ENCODE data around the gene ADAMTS17. TPM values are rescaled to one million over a fixed set of nuclear protein-coding genes. Genes with fewer than 3 reads are reported as not detected.

The ADAMTS17 gene
- total RNA-seq, 1 donor from 2014 or later, result 12.4 TPM

DNA sequence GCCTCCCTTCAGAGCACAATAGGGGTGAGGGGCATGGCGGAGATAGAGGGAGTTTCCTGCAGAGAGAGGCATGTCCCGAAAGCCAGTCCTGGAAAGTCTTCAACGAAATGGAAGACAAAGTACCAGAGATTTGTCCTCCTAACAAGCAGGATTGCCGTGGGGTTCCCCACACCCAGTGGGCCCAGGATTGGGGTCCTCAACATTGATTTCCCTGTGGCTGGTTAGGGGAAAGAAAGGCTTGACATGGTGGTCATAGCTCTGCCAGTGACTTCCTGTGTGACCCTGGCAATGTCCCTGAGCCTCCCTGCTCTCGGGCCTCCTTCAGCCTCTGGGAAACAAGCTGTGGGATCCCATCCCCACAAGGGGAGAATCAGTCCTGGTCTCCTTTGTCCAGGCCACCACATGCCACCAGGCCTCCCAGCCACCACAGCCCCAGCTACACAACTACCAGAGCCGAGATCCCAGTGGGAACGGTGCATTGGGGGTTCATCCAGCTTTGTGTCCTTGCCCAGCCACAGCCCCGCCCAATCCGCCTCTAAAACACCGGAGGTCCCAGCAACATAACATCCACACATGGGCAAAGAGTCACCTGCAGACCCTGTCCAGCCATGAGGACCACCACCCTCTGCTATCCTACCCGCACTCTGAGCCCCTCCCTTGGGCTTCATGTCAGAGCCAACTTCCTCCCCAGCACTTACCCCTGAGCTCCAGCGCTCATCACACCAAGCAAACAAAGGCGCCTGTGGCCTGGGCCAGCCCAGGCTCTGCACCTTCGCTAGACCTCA, 63.0 kb downstream of the ADAMTS17 start:
- no peak for DNase-seq

DNA sequence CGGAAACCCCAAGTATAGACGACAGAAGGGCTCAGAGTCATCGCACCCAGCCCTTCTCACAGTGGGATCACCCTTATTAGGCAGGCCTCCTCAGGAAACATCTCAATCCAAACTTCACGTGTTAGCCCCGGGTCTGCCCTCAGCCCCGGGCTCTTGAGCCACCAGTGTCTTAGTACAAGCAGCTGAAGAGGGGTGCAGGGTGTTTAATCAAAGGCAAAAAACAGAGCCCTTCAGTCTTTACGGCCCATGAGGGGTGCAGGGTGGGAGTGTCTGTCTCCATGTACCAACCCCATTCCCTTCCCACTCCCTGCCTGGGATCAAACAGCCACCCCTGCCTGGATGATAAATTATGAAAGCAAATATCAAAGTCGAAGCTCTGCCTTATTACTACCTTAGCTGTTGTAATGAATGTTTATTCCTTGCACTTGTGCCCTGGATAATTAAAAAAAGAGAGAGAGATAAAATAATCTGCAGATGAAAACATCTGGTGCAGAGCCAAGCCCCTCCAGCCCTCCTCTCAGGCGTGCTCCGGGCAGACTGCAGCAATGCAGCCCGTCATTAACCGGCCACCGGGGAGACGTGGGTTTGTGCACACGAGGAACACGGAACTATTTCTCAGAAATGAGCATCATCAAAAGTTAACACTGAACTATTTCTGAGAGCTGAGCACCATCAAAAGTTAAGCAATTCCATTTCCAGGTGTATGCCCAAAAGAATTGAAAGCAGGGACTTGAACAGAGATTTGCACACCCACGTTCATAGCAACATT, 64.5 kb downstream of the ADAMTS17 start:
- DNase-seq, result no peak

DNA sequence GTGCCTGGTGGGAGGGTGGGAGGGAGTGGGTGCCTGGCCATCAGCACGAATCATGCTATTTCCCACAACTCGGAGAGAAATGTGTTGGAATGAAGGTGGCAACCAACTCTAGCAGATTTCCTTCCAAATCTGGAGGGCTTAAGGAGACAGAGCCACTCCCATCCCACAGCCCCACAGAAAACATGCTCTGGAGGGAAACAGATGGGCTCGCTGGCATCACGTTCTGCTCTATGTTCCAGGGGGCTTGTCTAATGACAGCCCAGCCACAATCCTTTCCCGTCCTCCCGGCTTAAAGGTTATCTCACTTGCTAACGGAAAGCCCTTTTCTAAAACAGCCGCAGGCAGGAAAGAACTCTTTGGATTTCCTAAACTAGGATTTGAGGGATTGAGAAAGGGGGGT, 65.3 kb downstream of the ADAMTS17 start:
- peak; percentile 80 for DNase-seq

DNA sequence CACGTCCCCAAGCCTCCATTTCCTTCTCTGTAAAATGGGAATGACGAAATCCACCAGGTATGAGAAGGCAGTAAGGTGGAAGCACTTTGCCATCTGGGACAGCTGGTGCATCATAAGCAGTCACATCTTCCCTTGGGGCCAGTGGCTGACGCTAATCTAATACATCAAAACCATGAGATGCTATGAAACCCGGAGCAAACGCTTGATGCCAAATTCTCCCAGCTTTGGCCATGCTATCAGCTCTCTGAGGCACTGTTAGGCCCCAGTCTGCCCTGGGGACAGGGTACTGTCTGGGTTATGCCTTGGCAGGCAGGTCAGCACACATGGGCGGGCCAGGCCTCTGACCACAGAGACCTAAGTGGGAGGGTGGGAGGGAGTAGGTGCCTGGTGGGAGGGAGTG, 66.1 kb downstream of the ADAMTS17 start:
- no peak for DNase-seq

DNA sequence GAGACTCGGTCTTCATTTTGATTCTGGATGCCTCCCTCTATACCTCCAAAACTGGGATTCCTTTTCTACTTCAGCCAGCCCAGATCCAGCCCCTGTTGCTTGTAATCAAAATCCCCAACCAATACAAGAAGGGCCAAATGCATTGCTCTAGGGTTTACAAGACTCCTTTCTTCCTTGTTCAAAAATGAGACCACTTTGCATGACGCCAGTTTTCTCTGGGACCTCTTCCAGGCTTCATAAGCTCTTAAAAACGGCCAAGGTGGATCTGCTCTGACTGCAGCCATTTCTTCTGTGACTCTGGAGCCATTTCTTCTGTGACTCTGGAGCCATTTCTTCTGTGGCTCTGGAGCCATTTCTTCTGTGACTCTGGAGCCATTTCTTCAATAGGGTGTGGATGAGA, 71.9 kb downstream of the ADAMTS17 start:
- DNase-seq, result no peak

DNA sequence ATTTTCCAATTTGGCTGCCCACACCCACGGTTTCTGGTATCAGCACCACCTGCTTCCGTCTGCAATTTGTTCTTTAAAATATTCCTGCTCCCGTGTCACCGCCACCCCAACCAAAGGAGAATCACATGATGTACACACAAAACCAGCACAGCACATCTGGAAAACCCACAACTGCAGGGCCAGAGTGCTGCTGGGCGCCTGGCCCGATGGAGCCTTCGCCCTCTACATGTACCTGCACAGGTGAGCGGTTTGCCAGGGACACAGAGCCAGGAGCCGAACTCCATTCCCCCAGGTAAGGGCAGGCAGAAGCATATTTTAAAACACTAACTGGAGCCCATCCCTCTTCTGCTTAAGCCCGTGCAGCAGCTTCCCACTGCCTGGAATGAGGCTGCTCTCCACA, 75.6 kb downstream of the ADAMTS17 start:
- no peak for DNase-seq

DNA sequence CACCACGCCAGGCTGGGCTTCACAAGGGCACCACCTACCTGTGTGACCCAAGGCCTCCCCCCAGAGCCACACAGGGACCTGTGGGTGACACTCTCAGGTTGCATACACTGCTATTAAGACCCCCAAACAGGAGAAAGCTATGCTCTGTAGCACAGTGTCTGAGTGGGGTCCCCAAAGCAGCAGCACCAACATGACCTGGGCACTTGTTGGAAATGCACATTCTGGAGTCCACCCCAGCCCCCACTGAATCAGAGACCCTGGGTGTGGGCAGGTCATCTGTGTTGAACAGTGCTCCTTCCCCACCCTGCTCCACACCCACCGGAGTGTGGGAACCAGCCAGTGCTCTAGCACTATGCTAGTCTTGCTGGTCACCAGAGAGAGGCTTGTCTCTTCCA, 76.1 kb downstream of the ADAMTS17 start:
- no peak for DNase-seq

DNA sequence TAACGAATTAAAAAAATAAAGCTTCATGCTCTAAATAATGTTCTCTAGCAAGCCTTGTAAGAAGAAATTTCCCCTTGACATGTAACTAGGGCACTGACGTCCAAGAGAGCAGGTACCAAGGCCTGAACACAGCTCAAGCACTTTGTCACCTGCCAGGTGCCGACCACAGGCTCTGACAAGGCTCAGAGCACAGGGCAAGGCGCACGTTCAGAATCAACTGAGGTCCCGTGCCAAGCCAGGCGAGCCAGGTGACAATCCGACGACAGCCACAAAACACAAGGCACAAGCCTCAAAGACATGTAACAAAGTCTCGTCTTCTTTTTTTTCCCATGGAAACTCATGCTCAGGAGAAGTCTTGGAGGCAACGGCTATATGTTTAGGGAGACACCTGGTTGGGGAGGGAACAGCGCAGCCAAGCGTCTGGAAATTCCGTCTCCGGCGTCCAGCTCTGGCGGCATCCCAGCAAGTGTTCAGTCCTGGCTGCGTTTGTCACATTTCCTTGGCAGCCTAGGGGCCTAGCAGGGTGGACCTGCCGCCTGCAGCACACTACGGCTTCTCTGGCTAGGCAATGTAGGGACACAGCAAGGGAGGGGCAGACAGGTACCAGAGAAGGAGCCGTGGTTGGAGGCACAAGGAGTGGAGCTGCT, 76.7 kb downstream of the ADAMTS17 start:
- DNase-seq, result peak; percentile 58

DNA sequence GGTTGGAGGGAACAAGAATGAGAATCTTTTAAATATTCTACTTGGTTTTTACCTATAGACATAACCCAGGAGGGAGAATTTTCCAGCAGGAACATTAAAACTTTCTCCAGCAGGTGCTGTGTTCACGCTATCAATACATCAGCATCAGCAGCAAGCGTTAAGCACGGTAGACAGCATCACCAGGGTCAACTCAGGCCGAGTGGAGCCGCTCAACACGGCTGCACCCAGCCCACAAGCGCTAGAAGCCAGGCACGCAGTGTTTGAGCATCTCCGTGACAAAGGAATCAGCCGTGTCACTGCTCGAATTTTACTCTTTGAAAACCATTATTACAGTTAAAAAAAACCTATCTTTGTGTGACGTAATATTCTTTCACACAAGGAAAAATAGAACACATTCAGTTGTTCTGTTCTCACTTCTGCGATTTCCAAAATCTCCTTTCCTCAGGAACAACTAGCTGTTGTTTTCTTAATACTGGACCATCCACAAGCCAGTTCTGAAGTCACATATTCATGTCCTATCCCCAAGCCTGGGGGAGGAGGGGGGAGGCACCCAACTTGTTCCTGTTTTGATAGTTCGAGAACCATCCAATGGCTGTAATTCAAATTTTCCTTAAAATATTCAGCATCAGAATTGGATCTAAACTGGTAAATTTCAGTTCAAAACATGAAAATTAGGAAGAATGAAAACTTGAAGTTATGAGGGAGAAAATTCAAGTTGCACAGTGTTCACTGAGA, 77.9 kb downstream of the ADAMTS17 start:
- no peak for DNase-seq

DNA sequence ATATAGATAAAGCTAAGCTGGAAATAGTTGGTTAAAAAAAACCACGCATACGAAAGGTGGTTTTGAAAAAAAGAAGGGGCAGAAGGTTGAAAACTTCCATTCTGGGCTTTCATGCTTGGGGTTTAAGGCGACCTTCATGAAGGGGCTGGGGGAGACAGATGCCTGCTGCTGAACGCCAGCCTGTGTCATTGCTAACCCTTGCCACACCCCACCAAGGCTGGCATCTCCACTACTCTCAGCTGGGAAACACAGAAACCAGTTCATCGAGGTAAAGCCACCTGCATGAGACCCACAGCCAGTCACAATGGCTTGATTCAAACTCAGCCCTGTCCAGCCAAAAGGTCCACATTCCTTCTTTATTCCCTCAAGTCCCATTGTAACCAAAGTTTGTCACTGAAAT, 78.7 kb downstream of the ADAMTS17 start:
- DNase-seq, result no peak

DNA sequence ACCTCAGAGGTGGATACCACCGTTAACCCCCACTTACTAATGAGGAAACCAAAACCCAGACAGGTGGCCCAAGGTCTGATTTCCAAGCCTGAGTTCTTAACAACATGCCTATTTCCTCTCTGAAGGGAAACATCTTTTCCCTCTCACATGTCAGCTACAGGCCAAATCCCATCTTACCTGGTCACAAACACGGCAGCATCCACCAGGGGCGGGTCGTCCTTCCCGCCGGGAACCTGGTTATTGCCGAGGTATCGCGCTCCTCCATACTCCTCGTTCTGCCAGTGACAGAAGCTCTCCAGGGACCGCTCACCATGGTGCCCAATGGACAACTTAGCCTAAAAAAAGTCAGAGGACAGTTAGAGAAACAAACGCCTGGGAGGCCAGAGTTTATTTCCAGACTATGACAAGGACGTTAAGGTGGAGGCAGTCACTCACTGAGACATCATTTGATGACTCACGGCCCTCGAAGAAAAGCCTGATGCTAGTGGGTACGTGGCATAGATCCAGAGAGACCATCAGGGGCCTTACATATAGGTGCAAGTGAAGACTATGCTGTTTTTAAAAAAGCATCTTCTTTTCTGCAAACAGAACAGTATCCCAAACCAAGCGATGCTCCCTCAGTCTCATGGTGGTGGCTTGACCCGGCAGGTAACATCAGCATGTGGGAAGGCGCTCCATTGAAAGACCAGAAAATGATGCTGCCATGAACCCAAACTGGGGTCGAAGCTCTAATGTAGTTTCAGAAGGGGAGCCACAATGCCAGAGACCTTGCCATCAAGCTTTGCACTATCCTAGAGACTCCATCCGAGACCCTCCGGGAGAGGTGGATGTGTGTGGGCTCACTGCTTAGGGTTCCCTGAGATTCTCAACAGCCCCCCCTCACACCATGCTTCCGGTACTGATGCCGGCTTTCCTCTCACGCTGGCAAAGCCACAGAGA, 80.2 kb downstream of the ADAMTS17 start:
- DNase-seq, result no peak

DNA sequence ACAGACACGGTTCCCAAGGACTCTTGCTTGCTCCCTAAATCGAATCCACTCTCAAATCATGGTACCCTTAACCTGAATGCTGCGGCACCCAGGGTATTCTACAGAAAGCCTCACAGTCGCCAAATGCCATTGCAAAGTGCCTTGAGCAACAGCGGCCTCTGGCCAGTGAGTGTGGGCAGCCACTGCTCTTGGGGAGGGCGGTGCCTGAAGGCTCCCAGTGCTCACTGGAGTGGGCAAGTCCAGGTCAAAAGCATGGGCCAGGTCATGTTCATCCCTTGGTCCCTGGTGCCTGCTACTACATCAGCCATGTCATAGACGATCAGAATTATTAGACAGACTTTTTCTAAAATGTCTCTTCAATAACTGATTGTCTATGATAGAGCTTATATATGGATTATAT, 82.5 kb downstream of the ADAMTS17 start:
- no peak for DNase-seq

DNA sequence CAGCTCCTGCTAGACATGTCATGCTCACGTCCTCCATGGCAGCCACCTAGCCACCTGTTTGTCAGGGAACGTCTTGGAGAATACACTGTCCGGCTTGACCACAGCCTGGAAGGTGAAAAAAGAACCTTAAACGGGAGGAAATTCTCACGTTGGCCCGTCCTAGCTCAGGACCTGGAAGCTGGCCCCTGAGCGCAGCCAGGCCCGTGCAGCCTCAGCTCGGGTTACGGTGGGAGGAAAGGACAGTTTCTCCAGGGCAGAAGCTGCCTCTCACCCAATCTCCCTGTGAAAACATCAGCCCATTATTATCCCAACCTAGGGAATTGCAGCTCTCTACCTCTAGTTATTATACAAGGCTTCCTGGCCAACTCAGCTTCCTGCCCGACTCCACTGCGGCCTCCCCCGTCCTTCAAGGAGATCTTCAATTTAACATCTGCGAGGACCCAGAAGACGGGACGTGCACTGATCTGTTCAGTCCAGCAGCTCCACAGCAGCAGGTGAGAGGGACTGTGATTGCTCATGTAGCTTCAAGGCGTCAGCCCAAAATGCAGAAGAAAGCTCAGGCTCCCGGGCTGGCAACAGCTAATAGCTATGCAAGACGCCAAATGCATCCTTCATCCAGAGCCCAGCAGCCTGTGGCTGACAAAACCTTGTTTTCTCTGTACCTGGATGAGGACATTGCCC, 84.7 kb downstream of the ADAMTS17 start:
- no peak for DNase-seq

DNA sequence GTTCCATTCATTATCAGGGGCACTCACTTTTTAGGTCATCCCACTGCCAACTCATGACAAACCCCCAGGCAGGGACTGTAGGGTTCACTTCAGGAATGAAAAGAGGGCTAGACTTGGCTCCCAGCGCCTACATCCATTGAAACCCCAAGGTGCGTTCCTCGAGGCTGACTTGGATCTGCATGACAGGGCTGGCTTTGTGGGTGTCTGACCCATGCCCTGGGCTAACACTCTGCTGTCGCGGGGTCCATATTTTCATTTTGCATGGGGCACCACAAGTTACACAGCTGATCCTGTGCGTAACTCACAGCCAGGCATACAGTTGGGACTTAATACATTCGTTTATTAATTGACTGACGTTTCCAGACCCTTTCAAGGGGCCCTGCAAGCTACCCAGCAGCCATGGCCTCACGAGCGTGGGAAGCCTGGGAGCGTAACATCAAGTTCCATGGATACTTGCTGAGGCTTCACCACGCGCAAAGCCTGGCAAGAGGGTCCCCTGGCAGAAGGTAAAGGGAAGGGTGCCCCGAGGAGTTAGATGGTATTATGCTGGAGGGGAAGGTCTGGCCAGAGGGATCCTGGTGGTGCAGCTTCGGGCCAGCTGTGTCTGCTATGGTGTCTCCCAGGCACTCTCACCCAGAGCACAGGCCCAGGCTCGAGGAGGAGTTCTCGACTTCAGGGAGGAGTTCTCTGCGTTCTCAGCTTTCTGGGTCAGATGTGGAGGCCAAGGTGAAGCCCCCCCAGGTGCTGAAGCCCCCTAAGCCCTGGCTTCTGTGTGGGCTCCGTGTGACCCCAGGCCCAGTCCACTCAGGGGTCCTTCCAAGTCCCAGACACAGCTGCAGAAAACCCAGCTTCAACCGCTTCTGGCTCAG, 85.4 kb downstream of the ADAMTS17 start:
- DNase-seq, result no peak

DNA sequence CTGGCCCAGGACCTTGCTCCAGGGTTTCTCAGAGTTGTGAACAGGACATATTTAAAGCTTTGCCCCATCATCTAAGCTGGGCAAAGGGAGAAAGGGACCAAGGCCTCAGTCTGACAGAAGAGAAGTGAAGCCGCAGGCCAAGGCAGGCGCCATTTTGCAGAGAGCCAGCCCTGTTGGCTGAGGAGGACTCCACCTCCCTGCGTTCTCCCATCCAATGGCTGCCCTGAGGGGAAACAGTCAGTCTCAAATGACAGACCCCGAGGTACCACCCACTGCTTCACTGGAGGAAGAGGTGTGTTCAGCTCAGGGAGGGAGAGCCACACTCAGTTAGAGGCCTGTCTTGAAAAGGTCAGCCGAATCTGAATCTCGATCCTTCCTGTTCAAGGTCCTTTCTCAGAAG, 86.1 kb downstream of the ADAMTS17 start:
- no peak for DNase-seq

DNA sequence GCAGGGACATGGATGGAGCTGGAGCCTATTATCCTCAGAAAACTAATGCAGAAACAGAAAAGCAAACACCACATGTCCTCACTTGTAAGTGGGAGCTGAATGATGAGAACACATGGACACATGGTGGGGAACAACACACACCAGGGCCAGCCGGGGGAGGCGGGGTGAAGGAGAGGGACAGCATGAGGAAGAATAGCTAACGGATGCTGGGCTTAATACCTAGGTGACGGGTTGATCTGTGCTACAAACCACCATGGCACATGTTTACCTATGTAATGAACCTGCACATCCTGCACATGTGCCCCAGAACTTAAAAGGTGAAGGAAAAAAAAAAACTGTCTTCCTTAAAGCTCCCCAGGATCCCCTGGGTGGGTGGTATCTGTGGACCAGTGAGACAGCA, 87.1 kb downstream of the ADAMTS17 start:
- DNase-seq, result no peak

DNA sequence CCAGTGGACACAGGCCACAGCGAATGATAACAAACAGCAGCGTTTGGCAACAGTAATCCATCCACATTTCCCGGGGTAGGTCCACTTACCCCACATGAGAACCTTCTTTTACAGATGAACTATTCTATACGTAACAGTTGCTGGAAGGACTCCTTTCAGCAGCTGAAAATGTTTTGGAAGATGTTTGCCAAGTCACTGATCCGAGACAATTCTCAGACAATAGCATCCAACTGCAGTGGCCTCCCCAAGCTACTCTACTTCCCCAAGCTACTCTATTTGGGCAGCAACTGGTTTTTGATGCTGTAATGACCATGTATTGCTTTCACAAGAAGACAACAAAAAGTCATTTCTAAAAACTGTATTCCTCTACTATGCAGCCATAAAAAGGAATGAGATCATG, 87.5 kb downstream of the ADAMTS17 start:
- DNase-seq, result peak; percentile 85

DNA sequence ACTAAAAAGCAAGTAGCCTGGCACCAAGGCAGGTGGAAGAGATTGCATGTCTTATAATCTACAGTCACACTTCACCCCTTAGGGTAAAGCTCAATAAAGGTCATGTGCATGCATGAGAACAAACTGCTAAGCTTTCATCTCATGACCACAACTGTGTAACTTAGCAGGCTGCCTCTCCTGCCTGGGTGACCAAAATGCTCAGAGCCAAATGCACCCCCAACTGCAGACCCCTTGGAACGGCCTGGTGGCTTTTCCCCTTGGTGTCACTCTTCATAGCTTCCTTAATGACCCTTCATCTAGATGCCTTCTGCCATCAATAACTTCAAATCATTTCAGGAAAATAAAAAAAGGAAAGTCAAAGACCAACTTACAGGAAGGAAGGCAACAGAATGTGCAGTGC, 88.1 kb downstream of the ADAMTS17 start:
- no peak for DNase-seq

DNA sequence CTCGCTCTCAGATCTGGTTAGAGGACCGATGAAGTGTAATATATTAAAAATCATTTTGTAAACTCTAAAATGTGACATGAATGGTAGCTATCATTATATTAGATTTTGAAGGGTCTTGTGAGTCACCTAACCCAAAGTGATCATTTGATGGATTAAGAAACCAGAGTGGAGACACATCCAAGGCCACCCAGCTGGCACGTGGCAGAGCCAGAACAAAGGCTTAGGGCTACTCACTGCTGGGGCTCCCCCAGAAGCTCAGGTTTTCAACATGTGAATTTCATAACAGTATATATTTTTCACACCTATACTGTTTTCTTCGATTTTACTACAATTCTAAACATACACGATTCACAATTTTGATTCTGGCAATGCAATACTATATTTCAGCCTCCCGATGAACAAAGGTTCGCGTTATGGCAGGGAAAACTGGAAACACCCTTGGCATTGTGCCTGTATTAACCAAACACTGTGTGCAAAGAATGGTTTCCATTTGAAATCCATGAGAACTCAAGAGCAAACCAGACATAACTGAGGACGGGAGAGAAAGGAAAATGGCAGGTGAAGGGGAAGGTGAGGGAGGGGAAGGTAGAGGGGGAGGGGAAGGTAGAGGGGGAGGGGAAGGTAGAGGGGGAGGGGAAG, 88.9 kb downstream of the ADAMTS17 start:
- DNase-seq, result no peak

Data from tongue (tissue), 2 donors.